Ramos (cell line): Measurements from ENCODE around the gene PHF2.

Experiments used
- in situ Hi-C: fragments of 300-500 bp; cut with MboI; formaldehyde crosslinking; loops from one replicate; pipeline ENCODE4 v1.14.3; 2022; ENCODE audit warnings: low sequenced_read_pairs; ENCODE audit not compliant: unreplicated experiment

The PHF2 gene

DNA sequence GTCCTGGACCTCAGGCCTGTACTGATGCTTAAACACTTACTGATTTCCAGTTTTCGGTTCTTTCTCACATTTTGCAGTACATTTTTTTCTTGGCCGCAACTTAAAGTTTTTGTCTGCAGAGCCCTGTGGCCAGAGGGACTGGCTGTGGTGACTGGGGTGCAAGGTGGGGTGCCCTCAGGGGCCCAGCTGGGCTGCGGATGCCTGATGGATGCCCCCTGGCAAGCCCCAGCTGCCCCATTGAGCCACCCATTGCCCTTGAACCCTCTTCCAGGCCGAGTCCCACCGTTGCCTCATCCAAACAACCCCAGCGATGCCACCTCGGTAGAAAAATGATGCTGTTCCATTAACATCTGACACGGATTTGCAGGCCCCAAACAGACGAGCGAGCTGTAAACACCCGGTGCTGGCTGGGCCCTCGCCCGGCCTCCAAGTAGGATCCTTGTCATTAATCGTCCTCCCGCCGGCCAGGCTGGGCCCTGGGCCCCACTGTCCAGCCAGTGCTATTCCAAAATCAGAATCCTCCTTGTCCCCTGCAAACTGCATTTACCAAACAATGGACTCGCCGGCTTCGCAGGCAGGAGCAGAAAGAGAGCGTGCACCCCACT, 107.9 kb downstream of the PHF2 start:
- in situ Hi-C loops = loop anchor here (5.0 kb wide), 1 partner anchor 278 kb away; no protein-coding TSS in a partner anchor

GRCh38 chr9:93684806-93685543, 108.6 kb downstream of the PHF2 start:
- in situ Hi-C loops = loop anchor here (5.0 kb wide), 1 partner anchor 277 kb away; no protein-coding TSS in a partner anchor

DNA sequence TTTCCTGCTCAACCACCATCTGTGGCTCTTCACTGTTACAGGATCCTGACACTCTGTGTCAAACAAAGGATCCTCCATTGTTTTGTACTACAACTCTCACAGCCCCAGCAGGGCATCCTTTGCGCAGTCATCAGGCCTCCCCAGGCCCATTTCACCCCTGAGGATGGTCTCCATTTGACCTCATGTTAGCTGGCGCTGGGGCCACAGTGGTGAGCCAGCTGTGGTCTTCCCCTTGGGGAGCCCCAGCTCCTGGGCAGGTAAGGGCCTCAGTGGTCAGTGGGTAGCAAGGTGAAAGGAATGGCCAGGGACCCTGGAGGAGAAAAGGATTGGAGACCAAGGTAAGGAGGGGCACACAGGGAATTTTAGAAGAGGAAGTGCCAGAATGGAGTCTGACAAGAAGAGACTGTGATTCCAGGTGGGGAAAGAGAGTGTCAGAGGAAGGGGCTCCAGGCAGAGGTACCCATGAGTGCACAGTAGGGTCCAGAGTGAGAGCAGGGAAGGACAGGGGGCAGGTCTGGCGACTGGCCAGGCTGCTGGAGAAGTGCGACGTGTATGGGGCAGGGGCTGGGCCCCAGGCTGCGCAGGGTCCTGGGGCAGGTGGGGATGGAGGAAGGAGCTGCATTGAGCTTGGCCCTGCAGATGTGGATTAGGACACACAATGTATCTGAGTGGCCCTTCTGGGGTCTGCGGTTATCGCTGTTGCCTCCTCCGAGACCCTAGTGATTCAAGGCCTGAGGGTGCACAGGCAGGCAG, 109.9 kb downstream of the PHF2 start:
- in situ Hi-C loops = no loop called here

DNA sequence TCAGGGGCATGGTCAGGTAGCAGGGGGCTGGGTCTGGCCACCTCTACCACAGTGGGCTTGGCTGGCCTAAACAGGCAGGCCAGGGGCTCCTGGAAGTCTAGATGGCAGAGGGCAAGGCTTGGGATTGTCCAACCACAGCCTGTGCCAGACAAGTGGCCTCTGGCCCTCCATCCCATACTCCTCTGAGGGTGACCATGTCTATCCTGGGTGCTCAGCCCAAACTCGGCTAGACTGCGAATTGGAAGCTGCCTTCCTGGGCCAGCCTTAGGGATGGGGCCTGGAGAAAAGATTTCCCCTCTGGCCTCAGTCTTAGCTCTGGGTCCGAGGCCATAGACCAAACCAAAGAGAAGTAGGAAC, 110.5 kb downstream of the PHF2 start:
- in situ Hi-C loops = no loop called here

DNA sequence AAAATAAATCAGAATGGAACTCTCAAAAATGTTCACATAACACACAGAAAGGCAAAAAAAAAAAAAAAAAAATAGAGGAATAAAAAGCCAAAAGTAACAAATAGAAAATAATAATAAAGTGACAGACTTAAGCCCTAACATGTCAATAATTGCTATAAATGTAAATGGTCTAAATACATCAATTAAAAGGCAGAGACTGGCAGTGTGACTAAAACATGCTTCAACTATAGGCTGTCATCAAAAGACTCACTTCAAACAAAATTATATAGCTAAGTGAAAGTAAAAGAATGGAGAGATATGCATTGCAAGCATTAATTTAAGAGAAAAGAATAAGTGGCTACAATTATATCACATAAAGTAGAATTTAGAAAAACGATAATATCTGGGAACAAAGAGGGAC, 114.2 kb downstream of the PHF2 start:
- in situ Hi-C loops = no loop called here

- in situ Hi-C loops = no loop called here
Observed at GRCh38 chr9:93693129-93693528, 116.7 kb downstream of the PHF2 start.

DNA sequence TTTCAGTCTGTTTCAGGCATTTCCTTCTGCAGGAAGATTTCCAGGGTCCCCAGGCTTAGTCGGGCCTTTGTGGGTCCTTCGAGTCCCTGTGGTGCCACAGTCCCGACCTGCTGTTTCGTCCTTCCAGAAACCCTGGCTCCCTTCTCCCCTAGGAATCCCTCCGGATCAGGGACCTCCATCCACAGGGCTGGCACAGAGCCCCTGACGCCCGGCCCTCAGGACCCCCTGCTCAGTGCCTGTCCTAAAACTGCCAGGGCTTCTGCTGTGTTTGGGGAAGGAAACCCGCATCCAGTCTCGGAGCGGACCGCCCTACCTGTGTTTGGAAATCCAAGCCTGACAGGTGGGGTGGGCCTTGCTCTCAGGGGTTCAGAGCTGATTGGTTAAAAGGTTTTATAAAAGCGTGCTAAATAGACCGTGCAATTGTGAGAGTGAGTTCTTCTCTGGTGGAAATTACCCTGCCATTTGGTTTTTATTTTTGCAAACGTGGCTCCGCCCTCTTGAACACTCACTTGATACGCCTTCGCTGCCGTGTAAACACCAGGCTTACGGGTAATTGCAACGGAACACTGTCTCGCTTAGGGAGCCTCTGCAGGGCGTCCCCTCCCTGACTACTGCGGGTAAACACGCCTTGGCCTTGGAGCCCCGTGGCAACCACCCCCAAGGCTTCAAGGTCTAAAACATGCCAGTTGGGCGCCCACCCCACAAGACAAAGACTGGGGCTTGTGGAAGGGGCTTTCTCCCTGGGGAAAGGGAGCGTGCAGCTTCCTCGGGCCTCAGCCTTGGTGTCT, 121.2 kb downstream of the PHF2 start:
- in situ Hi-C loops = no loop called here

- in situ Hi-C loops = no loop called here
Observed at GRCh38 chr9:93698140-93698908, 121.9 kb downstream of the PHF2 start.

DNA sequence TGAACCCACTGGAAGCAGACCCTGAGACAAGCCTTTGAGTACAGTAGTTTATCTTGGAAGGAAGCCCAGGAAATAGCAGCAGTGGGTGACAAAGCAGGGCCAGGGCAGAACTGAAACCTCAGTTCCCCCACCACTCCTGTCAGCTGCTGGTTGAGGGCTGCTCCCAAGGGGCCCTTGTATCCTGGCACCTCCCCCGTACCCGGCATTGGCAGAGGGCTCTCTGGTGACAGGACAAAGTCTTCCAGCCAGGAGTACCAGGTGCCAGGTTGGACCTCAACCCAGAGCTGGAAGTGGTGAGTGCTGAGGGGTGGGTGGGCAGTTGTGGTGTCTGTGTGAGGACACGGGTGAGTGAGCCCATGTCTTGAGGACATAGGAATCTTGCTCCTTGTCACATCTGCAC, 123.3 kb downstream of the PHF2 start:
- in situ Hi-C loops = no loop called here

GRCh38 chr9:93701494-93702218, 125.3 kb downstream of the PHF2 start:
- in situ Hi-C loops = no loop called here

DNA sequence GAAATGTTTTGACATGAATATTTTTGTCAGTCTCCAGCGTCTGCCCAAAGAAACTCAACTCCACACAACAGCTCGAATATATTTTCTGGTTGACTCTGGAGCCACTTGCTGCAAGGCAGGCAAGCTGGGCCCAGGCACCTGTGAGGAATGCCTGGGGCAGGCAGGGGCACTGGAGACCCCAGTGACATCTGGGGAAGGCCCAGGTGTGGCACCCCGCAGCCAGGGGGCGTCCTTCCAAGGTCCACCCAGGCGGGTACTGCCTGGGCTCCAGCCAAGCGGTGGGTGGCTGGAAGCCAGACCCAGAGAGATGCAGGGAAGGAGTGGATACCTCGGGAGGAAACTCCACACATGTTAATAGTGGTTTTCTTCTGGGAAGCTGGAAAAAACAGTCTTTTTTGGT, 125.9 kb downstream of the PHF2 start:
- in situ Hi-C loops = no loop called here

DNA sequence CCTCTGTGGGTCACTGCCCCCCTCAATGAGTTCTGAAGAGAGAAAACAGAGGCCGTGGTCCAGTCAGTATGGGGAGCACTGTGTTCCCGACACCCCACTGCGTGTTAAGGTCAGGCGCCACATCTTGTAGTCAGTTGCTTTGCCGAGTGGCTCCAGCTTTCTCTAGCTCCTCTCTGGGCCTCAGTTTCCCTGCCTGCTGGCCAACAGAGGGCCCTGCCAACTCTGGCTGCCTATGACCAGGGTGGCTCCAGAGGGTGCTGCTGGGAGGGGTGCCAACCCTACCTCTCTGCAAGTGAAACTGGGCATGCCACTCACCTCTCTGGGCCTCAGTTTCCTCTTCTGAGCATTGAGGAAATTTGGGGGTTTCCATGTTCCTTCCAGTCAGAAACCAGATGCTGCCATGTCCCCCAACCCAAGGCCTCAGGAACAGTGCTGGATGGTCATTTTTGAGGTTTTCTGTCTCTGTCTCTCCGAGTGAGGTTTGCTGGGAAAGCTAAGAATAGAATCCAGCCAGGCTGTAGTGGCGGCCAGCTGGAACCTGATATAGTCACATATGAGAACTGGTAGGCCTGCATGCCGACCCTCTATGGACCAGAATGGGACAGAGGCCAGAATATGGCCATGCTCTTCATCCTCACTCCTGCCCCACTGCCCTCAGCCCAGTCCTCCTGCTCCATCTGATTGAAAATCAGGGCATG, 132.1 kb downstream of the PHF2 start:
- in situ Hi-C loops = no loop called here

- in situ Hi-C loops = no loop called here
Observed at GRCh38 chr9:93708987-93709302, 132.6 kb downstream of the PHF2 start.

DNA sequence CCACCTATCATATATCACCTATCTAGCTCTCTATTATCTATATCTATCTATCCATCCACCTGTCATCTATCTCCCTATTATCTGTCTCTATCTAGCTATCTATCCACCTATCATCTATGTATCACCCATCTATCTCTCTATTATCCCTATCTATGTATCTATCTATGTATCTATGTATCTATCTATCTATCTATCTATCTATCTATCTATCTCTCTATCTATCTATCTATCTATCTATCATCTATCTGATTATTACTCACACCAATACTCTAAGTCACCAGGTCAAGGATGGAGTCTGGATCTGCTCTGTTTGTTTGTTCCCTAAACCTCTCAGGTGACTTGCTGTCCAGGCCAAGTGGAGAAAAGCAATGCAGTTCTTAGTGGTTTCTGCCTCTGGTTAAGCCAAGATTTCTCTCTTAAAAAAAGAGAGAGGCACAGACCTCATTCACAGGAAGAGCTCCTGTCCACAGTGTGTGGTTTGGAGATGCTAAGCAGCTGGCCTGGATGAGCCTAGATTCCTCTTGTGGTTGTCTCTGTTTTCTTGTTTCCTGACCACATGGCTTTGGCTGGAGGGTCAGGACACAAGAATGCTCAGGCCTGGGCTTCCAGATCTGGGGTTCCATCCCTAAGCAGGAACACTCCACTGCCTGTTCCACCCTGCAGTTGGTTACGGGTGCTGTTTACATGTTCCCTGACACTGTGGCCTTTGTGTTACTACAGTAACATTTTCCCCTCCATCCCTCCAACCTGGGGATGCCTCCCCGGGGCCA, 133.4 kb downstream of the PHF2 start:
- in situ Hi-C loops = no loop called here

- in situ Hi-C loops = no loop called here
Observed at GRCh38 chr9:93710370-93710723, 134.0 kb downstream of the PHF2 start.

DNA sequence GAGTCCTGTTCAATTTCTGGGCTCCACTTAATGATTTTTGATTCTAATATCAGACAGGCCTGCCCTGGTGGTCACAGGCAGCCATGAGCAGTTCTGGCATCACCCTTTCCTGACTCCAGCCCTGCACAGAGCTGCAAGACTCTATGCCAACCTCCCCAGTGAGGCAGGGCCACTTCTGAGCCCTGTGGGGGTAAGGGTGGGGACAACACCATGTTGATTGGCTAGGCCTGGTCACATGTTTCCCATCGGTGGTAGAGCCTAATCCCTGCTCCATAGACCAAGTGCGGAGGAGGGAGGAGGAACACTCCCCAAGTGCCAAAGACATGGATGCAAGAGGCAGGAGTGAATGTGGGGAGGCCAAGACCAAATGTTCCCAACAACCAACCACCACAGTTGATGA, 134.6 kb downstream of the PHF2 start:
- in situ Hi-C loops = no loop called here

DNA sequence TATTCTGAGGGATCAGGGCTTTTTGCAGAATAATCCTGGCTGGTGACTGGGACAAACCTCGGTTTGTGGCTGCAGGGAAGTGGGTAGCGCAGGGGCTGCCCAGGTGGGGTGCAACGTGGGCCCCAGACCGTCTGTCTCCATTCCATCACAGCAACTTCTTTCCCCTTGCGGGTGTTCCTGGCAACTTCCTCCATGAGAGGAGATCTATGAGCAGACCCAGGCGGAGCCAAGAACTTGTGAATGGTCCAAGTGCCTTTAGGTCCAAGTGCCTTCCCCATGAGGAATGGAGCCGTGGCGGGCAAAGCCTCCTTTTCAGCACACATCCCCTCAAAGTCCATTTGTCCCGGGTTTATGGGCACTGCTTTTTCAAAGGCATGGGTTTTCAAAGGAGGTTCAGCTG, 136.5 kb downstream of the PHF2 start:
- in situ Hi-C loops = no loop called here

DNA sequence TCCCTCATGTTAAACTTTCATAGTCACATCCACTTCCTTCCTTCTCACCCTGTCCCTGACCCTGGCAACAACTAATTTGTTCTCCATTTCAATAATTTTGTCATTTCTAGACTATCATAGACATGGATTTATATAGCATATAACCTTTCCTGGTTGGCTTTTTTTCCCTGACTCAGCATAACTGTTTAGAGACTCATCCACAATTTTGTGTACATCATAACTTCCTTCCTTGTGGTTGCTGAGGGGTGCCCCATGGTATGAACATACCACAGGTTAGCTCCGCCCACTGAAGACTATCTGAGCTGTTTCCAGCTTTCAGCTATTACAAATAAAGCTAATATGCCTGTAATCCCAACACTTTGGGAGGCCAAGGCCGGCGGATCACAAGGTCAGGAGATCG, 137.3 kb downstream of the PHF2 start:
- in situ Hi-C loops = no loop called here
